ENCODE results near the gene THTPA. TPM values are rescaled to one million over a fixed set of nuclear protein-coding genes. Genes with fewer than 3 reads are reported as not detected.

THTPA gene
- total RNA-seq, 1 experiment from 2014 or later: 18.3 TPM

DNA sequence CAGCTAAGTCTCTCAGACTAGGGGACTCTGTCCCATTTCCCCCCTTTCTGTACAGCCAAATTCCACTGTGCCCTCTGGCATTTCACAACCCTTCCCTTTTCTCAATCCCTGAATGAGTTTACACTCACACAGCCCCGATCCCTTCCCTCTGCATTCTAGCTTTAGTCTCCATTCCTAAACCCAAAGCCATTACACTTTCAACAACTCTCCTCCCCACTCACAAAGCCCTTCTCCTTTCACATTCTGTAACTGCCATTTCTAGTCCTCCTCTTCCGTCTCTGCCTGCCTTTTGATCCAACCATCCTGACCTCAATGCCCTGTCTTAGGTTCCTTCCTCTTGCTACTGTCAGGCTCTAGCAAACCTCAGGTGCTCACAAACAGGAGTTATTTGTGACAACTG, 8.1 kb upstream of the THTPA start:
- intact Hi-C loops (cut with micrococcal nuclease; ENCODE audit: unreplicated experiment): no loop called here
- Mint-ChIP-seq H3K27ac (ENCODE audit: unreplicated experiment) (no peak overlapping the region), H3K4me1 (ENCODE audit: low read depth, unreplicated experiment) (peaks cover 7% of the 10 kb centered on the region), H3K36me3 (ENCODE audit: insufficient read depth, unreplicated experiment) (no peaks in the 10 kb centered on the region), H3K27me3 (ENCODE audit: unreplicated experiment) (peaks cover 14% of the 10 kb centered on the region), H3K4me3 (ENCODE audit: low read depth, unreplicated experiment) (no peak overlapping the region), H3K9me3 (ENCODE audit: low read depth, unreplicated experiment) (no peaks in the 10 kb centered on the region)
- no peak for DNase-seq
- BruUV-seq (replicated peaks): no TSS peak
- TF ChIP-seq, protein P1, sequence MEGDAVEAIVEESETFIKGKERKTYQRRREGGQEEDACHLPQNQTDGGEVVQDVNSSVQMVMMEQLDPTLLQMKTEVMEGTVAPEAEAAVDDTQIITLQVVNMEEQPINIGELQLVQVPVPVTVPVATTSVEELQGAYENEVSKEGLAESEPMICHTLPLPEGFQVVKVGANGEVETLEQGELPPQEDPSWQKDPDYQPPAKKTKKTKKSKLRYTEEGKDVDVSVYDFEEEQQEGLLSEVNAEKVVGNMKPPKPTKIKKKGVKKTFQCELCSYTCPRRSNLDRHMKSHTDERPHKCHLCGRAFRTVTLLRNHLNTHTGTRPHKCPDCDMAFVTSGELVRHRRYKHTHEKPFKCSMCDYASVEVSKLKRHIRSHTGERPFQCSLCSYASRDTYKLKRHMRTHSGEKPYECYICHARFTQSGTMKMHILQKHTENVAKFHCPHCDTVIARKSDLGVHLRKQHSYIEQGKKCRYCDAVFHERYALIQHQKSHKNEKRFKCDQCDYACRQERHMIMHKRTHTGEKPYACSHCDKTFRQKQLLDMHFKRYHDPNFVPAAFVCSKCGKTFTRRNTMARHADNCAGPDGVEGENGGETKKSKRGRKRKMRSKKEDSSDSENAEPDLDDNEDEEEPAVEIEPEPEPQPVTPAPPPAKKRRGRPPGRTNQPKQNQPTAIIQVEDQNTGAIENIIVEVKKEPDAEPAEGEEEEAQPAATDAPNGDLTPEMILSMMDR (IDR thresholded peaks at IDR 0.05; ENCODE audit: unreplicated experiment): no peak
- CTCF ChIA-PET: interaction anchor here (0.5 kb wide), 1 partner anchor 32 kb away, joined by 3 read pairs; no protein-coding TSS in a partner anchor

DNA sequence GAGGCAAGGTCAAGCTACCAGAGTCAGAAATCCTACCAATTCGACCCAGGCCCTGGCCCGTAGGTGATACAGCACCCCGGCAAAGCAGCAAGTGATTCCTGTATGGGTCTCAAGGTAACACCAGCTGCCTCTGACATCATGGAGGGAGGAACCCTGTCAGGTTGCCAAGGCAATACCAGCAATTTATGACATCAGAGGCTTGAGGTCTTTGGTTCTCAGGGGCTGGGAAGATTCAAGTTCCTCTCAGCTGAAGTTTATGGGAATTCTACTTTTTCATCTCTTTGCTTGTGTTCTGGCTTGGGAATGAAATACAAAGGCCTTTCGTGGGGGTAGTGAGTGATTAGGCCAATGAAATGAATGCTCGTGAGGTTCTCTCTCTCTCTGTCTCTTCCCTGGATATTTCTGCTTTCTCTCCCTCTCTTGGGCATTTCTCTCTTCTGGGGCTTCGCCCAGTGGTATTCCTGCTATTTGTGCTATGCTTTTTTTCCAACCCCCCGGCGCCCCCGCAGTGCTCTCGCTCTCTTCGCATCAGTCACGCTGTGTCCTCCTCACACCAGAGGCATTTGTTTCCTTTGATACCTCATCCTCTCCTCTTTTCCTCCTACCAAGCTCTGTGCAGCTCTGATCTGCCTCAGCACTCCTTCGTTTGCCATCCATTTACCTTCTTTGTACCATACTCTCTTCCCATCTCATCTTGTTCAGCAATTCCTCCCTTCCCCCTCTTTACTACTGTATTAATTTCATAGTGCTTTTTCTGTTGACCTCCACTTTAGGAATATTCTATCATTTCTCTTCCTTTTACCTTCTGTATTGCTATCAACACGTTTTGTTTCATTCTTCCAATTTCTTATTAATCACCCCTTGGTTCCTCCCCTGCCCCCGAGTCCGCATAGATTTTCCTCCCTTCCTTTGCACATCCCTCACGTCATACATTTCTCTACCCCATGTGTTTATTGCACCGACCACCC, 7.4 kb upstream of the THTPA start:
- CTCF ChIA-PET: interaction anchor here (0.5 to 1.4 kb wide), 2 partner anchors 10 to 33 kb away, joined by 3 to 8 read pairs; no protein-coding TSS in a partner anchor
- TF ChIP-seq, protein P1 (IDR thresholded peaks at IDR 0.05; ENCODE audit: unreplicated experiment): no peak
- H3K36me3 Mint-ChIP-seq (ENCODE audit: insufficient read depth, unreplicated experiment): no peaks in the 10 kb centered on the region
- DNase-seq: no peak
- no TSS peak for BruUV-seq (replicated peaks)
- H3K27ac Mint-ChIP-seq (ENCODE audit: unreplicated experiment): no peak overlapping the region
- peaks cover 14% of the 10 kb centered on the region for H3K27me3 Mint-ChIP-seq (ENCODE audit: unreplicated experiment)
- H3K9me3 Mint-ChIP-seq (ENCODE audit: low read depth, unreplicated experiment): no peaks in the 10 kb centered on the region
- intact Hi-C loops (cut with micrococcal nuclease; ENCODE audit: unreplicated experiment): no loop called here
- no peak overlapping the region for H3K4me3 Mint-ChIP-seq (ENCODE audit: low read depth, unreplicated experiment)
- H3K4me1 Mint-ChIP-seq (ENCODE audit: low read depth, unreplicated experiment): peaks cover 7% of the 10 kb centered on the region

DNA sequence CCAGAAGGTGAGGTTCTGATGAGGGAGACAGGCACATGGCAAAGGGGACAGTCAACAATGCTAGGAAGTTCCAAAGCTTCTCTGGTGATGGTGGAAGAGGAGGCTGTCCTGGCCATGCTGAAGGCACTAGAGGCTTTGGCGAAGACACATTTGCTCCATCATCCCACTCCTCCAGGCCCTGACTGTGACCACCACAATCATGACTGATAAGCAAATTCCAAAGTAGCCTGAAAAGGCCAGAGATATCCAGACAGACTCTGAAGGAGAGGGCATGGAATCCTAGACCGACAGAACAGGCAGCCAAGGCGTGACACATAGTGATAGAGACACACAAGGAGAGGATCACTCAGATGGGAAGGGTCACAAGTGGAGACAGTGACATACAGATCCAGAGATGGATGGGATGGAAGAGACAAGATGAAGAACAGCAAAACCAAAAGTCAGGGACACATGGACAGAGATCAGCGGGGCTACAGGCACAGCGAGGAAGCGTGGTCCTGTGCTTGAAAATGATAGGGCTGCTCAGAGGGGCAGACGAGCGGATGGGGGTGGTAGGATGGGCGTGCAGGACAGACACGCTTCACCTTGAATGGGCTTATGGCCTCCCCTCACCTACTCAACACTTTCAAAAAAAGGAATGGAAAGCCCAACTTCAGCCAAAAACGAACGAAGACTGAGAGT, 5.8 kb upstream of the THTPA start:
- H3K27me3 Mint-ChIP-seq (ENCODE audit: unreplicated experiment): peaks cover 7% of the 10 kb centered on the region
- H3K27ac Mint-ChIP-seq (ENCODE audit: unreplicated experiment): no peak overlapping the region
- no peaks in the 10 kb centered on the region for H3K9me3 Mint-ChIP-seq (ENCODE audit: low read depth, unreplicated experiment)
- intact Hi-C loops (cut with micrococcal nuclease; ENCODE audit: unreplicated experiment): loop anchor here (10.0 kb wide), 1 partner anchor 225 kb away; the partner anchor contains the start of gene PABPN1
- CTCF ChIA-PET: no interaction called here
- H3K36me3 Mint-ChIP-seq (ENCODE audit: insufficient read depth, unreplicated experiment): no peaks in the 10 kb centered on the region
- BruUV-seq (replicated peaks): no TSS peak
- DNase-seq: no peak
- no peak overlapping the region for H3K4me3 Mint-ChIP-seq (ENCODE audit: low read depth, unreplicated experiment)
- TF ChIP-seq, protein P1 (IDR thresholded peaks at IDR 0.05; ENCODE audit: unreplicated experiment): no peak
- H3K4me1 Mint-ChIP-seq (ENCODE audit: low read depth, unreplicated experiment): peaks cover 11% of the 10 kb centered on the region

DNA sequence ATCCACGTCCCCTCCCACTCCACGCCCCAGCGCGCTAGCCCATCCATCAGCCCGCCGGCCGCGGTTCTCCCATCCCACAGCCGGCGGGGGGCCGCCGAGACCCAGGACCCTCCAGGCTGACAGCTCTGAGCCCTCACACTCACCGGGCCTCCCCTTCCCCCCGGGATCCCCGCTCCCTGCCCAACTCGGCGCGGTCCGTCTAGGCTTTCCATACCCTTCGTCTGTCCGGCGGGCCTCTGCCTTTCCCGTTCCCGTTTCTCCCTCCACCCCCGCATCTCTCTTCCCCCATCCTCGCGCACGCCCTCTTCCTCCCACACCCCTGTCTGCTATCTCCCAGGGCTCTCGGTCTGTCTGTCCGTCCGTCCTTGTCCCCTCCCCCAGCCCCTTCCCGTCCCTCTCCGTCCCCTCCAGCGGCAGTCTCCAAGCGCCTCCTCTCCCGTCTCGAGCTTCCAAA, 5.2 kb upstream of the THTPA start:
- Mint-ChIP-seq H3K36me3 (ENCODE audit: insufficient read depth, unreplicated experiment) (peaks cover 4% of the 10 kb centered on the region), H3K27ac (ENCODE audit: unreplicated experiment) (no peak overlapping the region), H3K9me3 (ENCODE audit: low read depth, unreplicated experiment) (no peaks in the 10 kb centered on the region), H3K27me3 (ENCODE audit: unreplicated experiment) (peaks cover 2% of the 10 kb centered on the region), H3K4me3 (ENCODE audit: low read depth, unreplicated experiment) (no peak overlapping the region), H3K4me1 (ENCODE audit: low read depth, unreplicated experiment) (peaks cover 16% of the 10 kb centered on the region)
- intact Hi-C loops (cut with micrococcal nuclease; ENCODE audit: unreplicated experiment): loop anchor here (10.0 kb wide), 1 partner anchor 226 kb away; the partner anchor contains the start of gene PABPN1
- TF ChIP-seq, protein P1 (IDR thresholded peaks at IDR 0.05; ENCODE audit: unreplicated experiment): no peak
- no TSS peak for BruUV-seq (replicated peaks)
- DNase-seq: no peak
- CTCF ChIA-PET: interaction anchor here (0.6 kb wide), 1 partner anchor 363 kb away, joined by 3 read pairs; no protein-coding TSS in a partner anchor
